GM18868 (cell line): ENCODE data around the gene FBXL22.

Experiments used
- ATAC-seq: cut with Tn5 transposase; IDR thresholded peaks from one replicate; pipeline ENCODE4 v1.9.1; 2021; ENCODE audit warnings: mild to moderate bottlenecking, moderate library complexity; ENCODE audit not compliant: unreplicated experiment

Gene FBXL22

DNA sequence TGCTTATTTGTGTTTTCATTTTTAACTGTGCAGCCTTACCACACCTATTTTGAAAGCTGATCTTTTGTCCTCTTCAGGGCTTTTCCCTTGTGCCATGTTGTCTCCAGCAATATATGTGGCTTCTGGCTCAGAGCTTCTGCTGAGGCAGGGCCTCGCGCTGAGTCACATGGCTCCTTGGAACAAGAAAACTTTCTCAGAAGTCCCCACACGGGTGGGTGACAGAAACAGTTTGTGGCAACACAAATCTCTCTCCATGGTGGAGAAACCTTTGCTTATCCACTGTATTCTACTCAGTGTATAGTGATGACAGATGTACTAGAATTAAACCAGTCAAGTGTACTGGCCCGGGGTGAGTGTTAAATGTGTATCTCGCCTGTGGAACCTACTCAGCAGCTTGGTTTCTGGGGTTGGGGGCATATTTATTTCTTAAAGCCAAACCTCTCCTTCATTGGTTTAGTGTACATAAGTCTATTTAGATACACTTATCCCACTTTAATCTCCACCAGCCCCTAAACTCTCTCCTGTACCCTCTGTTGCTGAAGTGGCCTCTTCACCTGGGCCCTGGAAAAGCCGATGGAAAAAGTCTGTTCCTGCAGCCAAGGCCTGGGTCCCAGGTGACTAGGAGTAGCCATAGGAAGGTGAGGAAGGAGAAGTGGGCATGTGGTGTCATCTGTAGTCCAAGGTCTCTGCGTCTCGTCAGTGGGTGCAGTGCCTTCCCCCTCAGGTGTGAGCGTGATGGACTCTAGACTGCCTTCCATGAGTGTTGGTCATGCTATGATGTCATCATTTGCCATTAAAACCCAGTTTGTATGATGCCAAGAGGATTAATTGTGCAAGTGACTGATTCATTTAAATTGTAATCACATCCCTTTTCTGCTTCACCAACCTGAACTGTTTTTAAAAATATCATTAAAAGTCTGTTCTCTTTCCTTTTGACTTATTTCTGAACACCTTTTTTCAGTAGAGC lies 3.2 kb upstream of the FBXL22 start:
- ATAC-seq: no peak

DNA sequence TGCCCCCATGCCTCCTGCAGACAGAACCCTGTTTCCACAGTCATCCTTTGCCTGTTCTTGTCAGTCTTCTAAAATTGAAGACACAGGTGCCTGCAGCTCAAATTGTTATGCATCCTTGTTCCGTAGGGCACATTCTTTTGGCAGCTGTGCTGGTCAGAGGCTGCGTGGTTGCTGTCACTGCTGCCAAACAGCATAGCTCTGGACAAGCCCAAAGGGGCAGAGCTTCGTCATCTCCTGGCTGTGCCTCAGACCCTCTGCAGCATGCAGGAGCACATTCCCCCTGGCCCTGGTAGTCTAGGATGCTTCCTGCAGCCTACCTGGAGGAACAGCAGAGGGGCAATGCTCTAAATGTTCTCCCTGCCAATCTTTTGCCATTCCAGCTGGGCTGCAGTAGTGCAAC lies 2.1 kb upstream of the FBXL22 start:
- no peak for ATAC-seq

DNA sequence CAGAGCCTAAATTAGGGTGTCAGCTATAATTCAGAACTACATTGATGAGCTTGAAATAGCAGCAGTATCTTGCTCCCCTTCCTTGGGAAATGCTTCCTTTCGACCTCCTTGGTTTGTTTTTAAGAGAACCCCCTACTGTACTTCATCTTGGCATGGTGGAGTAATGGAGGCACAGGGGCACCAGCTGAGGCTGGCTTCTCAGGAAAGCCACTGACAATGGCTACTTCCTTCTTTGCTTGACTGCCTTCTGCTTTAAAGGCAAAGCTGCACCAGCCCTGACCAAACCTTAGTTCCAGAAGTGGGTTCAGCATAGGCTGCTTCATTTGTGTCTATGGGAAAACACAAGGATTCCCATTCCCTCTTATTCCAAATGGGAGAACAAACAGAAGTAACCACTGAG lies 1.5 kb upstream of the FBXL22 start:
- ATAC-seq: no peak

DNA sequence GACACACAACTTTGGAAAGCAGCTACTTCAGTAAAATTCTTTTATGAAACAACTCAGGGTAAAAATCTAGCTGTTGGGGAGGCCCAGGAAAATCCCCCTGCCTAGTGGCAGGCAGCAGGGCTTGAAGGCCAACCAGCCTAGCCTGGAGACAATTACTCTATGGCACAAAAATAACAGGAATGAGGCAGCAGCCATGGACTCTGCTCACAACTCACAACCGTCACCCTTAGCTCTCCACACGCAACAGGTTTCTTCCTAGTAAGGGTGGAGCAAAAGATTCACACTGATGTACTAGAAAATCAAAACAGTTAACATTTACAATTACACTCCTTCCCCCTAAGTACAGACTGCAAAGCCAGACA lies 530 bp upstream of the FBXL22 start:
- ATAC-seq: no peak

DNA sequence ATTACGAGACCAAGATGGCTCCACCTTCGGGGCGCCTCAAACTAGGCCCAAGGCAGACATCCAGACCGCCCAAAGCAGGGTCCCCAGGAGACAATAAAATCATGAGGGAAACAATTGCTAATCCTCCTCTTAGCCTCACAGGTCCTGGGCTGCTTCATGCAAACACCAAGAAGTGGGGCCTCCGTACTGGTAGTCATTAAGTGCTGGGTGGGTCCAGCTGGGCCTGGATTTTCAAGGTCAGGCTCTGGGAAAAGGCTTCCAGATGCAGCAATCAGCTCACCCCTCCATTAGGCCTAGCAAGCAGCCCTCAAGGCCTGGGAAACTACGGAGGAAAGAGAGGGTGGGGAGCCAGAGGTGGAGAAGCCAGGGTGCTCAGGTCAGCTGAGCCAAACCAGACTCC lies 634 bp downstream of the FBXL22 start:
- no peak for ATAC-seq

DNA sequence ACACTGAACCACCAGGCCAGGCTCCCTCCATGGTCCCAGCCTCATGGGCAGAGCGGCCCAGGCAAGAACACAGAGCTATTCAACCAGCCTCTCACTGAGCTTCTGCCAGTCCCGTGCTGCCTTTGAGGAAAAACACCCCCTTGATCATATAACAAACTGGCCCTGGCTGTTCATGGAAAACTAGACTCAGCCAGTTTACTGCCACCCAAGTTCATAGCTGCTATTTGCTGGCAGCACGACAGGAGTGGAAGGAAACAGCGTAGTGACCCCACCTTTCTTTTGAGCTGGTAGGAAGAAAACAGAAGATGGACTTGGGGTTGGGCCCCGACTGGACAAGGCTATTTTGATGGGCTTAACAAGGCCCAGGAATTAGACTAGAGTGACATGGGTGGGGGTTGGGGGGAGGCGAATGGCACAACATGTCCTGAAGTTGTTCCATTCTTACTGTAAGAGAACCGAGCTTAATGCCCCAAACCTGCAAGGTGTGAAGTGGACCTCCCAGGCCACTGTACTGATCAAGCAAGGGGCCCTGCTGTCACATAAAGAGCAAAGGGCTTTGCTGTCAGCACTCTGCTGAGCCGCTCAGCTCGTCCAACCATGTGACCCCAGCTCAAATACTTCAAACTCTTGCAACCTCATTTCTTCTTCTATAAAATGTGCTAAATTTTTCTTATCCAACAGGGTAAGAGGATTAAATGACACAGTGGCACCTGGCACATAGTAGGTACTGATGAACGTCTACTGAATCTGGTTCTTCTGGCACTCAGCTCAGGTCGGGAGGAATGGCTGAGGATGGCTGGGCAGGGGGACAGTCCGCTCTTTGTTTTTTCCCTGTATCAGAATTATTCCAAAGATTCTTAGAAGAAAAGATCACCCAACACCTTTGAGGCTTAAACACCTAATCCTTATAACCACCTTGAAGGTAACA lies 1.6 kb downstream of the FBXL22 start:
- ATAC-seq: no peak

DNA sequence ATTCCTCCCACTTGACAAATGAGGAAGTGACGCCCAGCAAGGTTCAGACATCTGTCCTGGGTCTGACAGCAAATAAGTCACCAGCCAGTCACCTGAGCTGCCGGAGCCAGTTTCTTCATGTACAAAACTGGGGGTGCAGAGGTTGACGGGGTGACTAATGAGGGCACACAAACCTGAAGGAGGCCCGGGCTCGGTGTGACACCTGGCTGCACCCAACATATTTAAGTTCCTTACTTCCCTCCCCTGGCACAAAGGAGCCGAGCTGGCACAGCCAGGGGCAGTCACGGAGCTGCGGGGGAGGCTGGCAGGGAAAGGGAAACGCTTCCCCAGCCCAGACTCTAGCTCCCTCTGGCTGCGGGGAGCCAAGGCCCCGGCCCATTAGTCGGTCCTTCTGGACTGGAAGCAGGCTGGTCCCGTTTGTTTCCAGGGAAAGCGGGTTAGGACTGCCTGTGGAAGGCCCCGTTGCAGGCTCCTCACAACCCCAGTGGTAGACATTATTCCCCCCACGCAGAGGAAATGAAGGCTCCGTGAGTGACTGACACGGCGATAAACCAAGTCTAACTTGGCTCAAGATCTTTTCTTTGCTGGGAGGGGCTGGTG lies 2.3 kb downstream of the FBXL22 start:
- ATAC-seq: no peak

DNA sequence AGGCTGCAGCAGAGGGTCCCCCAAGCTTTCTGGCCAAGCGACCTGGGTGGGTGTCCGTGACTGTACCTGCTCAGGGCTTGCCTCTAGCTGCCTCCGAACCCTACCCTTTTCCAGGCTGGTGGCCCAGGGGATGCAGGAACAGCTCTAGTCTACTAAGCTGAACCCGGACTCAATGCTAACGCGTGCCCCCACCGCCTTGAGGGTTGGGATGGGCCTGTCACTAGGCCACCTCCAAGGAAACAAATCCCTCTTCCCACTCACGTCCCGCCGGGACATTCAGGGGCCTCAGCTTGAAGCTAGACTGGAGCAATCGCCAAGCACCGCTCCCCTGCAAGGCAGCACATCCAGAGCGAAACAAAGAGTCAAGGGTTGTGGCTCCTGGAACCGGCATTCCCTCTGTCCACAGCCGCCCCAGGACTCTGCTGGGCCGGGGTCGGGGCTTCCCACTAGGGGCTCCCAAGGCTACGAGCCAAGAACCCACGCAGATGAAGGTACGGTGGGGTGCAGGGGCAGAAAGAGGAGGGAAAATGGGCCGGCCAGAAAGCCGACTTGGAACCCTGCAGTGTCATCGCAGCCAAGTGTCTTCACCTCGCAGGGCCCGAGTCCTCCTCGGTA lies 2.9 kb downstream of the FBXL22 start:
- no peak for ATAC-seq

DNA sequence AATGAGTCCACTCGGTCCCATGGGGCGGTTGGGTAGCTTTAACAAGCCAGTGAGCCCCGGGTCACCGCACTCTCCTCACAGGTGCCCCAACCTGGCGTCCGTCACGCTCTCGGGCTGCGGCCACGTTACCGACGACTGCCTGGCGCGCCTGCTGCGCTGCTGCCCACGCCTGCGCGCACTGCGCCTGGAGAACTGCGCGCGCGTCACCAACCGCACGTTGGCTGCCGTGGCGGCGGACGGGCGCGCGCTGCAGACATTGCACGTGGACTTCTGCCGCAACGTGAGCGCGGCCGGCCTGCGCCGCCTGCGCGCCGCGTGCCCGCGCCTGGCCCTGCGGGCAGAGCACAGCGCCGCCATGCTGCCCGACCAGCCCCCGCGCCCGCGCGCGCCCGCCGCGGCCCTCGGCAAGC lies 3.4 kb downstream of the FBXL22 start:
- ATAC-seq: peak; percentile 71

DNA sequence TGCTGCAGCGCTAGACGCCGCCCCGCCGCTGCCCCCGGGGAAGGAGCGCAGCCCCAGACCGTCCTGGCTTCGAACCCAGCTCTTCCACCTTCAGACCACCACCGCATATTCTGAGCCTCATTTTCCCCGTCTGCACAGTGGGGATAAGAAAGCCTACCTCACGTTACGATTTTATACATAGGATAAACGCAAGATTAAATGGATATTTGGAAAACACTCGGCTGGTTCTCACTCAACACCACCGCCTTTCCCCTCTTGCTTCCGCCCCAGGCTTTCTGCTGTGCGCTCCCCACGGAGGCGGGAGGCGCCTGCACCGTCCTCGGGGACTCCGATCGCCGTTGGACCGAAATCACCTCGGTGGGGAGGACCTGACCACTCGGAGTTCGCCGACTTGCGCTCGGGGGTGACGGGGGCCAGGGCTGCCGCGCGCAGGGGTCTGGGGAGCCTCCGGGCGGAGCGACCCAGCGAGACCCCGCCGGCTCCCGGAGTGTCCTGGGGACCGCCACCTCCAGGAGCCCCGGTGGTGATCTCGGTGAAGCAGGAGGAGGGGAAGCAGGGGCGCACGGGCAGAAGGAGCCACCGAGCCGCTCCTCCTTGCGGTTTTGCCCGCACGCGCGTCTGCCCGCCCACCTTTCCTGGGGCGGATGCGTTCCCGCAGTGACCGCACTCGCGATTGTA lies 4.0 kb downstream of the FBXL22 start:
- peak; percentile 13 for ATAC-seq

DNA sequence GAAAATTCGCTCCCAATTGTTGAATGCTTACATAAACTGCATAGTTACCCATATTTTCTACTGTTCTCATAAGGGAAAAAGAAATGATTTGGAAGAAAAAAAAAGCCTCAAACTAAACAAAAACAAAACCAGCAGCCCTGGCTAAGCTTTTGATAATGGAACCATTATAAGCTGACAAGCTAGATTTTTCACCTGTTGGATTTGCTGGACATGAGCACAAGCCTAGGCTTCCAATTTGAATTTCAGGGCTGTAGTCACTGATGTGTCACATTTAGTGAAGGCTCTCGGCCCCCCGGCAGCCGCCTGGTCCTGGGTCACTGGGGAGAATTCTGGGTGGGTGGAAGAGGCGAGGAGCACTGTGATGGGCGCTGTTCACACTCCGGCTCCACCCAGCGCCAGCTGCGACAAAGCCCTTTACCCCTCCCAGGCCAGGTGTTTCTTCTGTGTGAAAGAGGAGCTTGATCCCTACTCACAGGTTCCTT lies 4.6 kb downstream of the FBXL22 start:
- no peak for ATAC-seq

DNA sequence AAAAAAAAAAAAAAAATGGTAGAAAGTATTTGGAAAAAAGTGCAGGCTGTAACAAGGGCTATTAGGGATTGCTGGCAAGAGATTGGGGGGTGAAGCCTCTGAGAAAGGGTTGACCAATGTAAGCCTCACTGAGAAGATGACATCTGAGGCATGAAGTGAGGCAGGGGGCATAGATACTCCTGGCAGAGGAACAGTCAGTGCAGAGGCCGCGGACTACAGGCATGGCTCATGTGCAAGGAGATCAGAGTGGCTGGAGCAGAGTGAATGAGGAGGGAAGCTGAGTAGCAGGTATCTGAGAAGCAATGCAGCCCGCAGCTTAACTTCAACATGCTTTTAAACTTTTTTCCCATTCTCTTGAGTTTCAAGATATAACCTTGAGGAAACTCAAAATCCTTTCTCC lies 5.4 kb downstream of the FBXL22 start:
- no peak for ATAC-seq

DNA sequence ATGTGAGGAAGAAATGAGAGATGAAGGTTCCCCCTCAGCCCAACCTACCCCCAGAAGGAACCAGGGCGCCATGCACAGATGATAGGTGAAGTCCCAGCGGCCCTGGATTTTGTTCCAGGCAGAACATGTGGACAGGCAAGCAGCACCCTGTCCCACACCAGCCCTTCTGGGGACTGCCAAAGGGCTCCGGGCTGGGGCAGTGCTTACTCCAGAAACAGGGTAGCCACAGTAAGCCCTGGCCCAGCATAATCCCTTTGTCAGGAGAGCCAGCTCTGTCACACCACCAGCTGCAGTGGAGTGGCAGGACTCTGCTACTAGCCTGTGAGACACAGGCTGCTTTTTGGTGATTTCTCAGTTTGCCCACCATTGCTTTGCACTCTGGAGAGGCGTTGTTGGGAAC lies 6.3 kb downstream of the FBXL22 start:
- no peak for ATAC-seq

DNA sequence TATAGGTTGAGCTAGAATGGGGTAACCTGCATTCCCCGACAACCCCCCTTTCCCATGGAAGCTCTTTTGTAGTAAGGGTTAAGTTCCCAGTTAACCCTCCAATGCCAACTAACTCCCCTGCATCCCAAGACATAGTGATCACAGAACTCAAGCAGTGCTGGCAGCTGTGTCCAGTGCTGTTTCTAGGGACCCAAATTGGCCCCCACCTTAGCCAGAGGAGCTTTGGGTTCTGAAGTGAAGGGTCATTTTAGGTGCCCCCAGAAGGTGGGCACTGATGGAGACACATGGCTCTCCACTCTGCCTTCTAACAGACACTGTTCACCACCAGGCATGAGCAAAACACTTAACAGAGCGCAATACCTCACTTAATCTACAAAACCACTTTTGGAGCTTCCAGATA lies 7.1 kb downstream of the FBXL22 start:
- no peak for ATAC-seq

DNA sequence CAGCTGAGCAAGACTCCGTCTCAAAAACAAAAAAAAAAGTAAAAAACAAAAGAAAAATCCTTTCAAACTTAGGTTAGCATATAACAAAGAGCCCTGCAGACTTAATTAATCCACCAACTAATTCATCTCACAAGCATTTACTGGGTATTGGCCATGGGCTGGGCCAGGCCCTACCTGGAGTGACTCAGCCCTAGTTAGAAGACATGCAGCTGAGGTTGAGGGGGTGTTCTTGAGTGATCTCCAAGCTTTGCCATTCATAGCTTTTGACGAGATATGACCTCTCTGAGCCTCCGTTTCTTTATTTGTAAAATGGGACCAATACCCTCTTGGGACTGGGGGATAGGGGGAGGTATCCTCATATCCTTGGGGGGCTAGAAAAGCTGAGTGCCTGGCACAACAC lies 7.8 kb downstream of the FBXL22 start:
- ATAC-seq: no peak

DNA sequence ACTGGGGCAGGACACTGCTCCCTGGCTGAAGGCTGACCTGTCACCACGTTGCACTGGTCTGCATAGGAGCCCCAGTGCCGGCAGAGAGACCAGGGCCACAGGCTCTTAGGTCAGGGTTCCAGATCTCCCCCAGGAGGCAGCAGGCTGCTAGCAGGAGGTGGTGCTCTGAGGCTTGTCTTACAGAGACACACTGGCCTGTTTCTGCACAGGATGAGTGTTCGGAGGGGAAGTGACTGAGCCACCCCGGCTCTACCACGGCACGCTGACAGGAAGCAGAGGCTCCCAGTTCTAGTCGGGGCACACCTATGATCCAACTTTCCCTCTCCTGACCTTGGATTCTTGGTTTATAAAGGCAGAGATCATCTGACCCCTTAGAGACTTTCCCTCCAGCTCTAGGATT lies 8.6 kb downstream of the FBXL22 start:
- ATAC-seq: no peak

DNA sequence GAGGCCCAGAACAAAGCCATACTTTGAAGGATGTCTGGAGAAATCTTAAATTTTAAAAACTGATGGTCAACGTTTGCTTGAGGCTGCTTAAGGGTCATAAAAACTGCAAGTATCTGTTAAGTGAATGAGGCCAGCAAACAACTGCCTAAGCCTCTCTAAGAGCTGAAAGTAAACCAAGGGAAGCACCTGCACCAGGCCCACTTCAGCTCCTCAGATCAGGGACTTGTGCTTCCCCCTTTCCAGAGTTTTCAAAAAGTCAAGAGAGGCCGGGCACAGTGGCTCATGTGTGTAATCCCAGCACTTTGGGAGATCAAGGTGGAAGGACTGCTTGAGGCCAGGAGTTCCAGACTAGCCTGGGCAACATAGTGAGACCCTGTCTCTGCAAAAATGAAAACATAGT lies 9.1 kb downstream of the FBXL22 start:
- ATAC-seq: no peak

DNA sequence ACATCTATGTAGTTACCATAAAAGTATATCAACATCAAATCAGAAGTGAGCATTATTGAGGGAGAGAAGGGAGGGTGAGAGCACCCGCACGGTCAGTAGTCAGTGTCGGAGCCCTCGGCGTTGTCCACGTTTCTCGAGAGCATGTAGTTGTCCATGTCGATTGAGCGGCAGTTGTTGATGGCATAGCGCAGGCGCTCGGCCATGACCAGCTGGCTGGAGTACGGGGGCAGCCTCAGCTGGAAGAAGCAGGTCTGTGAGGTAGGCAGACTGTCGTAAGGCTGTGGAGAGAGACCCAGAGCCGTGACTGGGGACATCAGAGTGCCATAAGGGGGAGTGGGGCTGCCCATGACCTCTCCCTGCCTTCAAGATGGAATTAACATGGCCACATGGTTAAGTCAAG lies 11.8 kb downstream of the FBXL22 start:
- ATAC-seq: no peak

DNA sequence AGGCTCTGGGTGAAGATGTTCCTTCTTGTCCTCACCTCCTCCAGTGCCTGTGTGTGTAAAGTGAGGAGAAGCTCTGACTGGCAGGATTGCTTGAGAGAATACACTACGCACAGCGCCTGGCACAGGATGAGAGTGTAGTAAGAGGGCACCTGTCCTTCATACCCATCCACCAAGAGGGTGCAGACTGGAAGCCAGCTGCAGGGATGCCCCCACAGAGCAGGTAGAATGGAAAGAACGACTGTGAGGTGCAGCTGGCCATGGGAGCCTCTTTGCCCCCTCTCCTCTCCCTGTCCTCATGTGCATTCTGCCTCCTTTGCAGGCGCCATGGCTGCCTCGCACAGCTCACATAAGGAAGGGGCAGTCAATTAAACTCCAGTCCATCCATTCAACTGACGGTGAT lies 12.3 kb downstream of the FBXL22 start:
- no peak for ATAC-seq

DNA sequence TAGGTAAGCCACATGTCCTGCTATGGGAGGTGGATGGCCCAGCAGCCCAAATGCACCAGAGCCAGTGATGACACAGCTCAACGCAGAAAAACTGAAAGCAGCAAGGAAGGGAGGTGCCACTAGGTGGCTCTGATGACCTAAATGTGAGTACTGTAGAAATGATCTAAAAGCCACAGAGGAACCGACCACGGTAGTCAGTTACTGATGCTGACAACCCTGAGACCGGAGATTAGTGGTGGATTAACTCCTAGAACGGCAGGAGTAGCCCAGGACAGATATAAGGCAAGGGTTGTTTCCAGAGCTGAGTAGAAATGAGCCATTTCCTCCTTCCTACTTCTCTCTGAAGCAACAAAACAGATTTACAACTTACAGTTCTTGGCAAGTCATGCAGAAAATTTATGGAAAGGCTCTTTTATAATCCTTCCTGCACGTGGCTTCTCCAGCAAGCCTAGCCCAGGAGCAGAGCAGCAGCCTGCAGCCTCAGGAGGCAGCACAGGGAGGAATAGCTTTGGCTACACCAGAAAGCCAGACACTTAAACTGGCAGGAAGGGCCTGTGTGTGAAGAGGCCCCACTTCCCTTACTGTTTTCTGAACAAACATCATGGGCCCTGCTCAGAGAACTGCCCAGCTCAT lies 13.1 kb downstream of the FBXL22 start:
- peak; percentile 82 for ATAC-seq
